Endothelial cell of umbilical vein (primary cell): Measurements from ENCODE around the gene MED15. TPM values are rescaled to one million over a fixed set of nuclear protein-coding genes. Genes with fewer than 3 reads are reported as not detected.

ENCODE experiments used
- BruUV-seq: library from RNA; stranded (reverse); fragments of 400-500 nt; replicated peaks from 2 replicates; lab custom pipeline; 2021; lab: Mats Ljungman, UMichigan
- CTCF ChIA-PET: fragments of 300-600, 350-600 bp; sonication (Branson Sonifier 250); formaldehyde crosslinking; loops from one replicate; lab custom pipeline; 2021; ENCODE audit warnings: antibody characterized with exemption, inconsistent platforms; lab: Charles Lee
- POLR2A ChIA-PET: fragments of 300-600, 350-600 bp; sonication (Branson Sonifier 250); formaldehyde crosslinking; loops from one replicate; lab custom pipeline; 2021; ENCODE audit warnings: antibody characterized with exemption, inconsistent platforms; lab: Charles Lee
- DNase-seq: peaks from one replicate; pipeline ENCODE4 v3.0.0-alpha.2; 2011; ENCODE audit warnings: low read depth, low spot score
- FAIRE-seq: peaks from 2 replicates; lab custom pipeline; 2011; peaks lifted over from hg19 to GRCh38; lab: Jason Lieb, UNC
- H2AFZ ChIP-seq: 2 replicates; pipeline ENCODE4 v1.6.0; 2012; ENCODE audit warnings: low read depth, low read length, control low read depth, inconsistent platforms
- H3K27ac ChIP-seq: 2 replicates; pipeline ENCODE4 v1.5.1; 2011; ENCODE audit warnings: low read depth, mild to moderate bottlenecking, control low read depth, low read length, moderate library complexity; ENCODE audit not compliant: insufficient read depth
- H3K27me3 ChIP-seq, 2 experiments: 2 replicates each; pipeline versions ENCODE4 v1.6.0 to v1.6.1; 2011; ENCODE audit warnings: low read length in 2 of 2, mixed read lengths in 1 of 2; ENCODE audit not compliant: control insufficient read depth in 2 of 2, insufficient read depth in 2 of 2
- H3K36me3 ChIP-seq, 2 experiments: 2 replicates in 1 of 2; 3 replicates in 1 of 2; pipeline ENCODE4 v1.5.1; 2011; ENCODE audit warnings: low read length in 2 of 2, mild to moderate bottlenecking in 1 of 2, moderate library complexity in 1 of 2; ENCODE audit not compliant: control insufficient read depth in 2 of 2, insufficient read depth in 2 of 2; ENCODE audit errors: extremely low read depth in 1 of 2
- H3K4me1 ChIP-seq: 3 replicates; pipeline ENCODE4 v1.5.1; 2011; ENCODE audit warnings: mild to moderate bottlenecking, low read length; ENCODE audit not compliant: control insufficient read depth, insufficient read depth; ENCODE audit errors: extremely low read depth
- H3K4me2 ChIP-seq: 2 replicates; pipeline ENCODE4 v1.6.1; 2011; ENCODE audit warnings: low read length, control low read depth, mixed read lengths; ENCODE audit not compliant: insufficient read depth
- H3K4me3 ChIP-seq, 3 experiments: fragments of 200-600 bp in 1 of 3; sonication (generic), shearing (Covaris generic) in 1 of 3; replicated peaks in 1 of 3; 2 replicates each; pipeline ENCODE4 v1.5.1; 2011 to 2016; ENCODE audit warnings: control low read depth in 3 of 3, low read length in 3 of 3, mild to moderate bottlenecking in 2 of 3, inconsistent platforms in 1 of 3, low read depth in 1 of 3, moderate library complexity in 1 of 3; ENCODE audit not compliant: insufficient read depth in 1 of 3
- H3K79me2 ChIP-seq: 2 replicates; pipeline ENCODE4 v1.6.0; 2012; ENCODE audit warnings: low read length, inconsistent platforms; ENCODE audit not compliant: control insufficient read depth, insufficient read depth
- H3K9ac ChIP-seq: replicated peaks from 2 replicates; pipeline ENCODE3; 2011; ENCODE audit warnings: low read length, control low read depth; ENCODE audit not compliant: insufficient read depth; ENCODE audit errors: extremely low read depth
- H3K9me1 ChIP-seq: replicated peaks from 3 replicates; pipeline ENCODE4 v1.6.0; 2011; ENCODE audit warnings: mild to moderate bottlenecking, low read length; ENCODE audit not compliant: control insufficient read depth, insufficient read depth; ENCODE audit errors: extremely low read depth
- H3K9me3 ChIP-seq: replicated peaks from 2 replicates; pipeline ENCODE4 v1.5.1; 2012; ENCODE audit warnings: low read length, inconsistent platforms; ENCODE audit not compliant: control insufficient read depth, insufficient read depth
- H4K20me1 ChIP-seq: replicated peaks from 2 replicates; pipeline ENCODE3; 2011; ENCODE audit warnings: mild to moderate bottlenecking, low read length; ENCODE audit not compliant: control insufficient read depth, insufficient read depth; ENCODE audit errors: extremely low read depth
- CTCF ChIP-seq, 2 donors: IDR thresholded peaks; 1 replicate in 1 of 2; 2 replicates in 1 of 2; pipeline ENCODE4 v1.5.1; 2011; ENCODE audit warnings: low read length in 2 of 2, mild to moderate bottlenecking in 2 of 2, moderate library complexity in 2 of 2, control low read depth in 1 of 2, inconsistent platforms in 1 of 2, low read depth in 1 of 2; ENCODE audit not compliant: insufficient read depth in 1 of 2; ENCODE audit errors: extremely low read depth in 1 of 2
- EZH2 ChIP-seq: IDR thresholded peaks from 2 replicates; pipeline ENCODE4 v1.6.1; 2012; ENCODE audit warnings: borderline replicate concordance, low read depth, mild to moderate bottlenecking, moderate library complexity, low read length, inconsistent platforms; ENCODE audit not compliant: severe bottlenecking
- FOS ChIP-seq: IDR thresholded peaks from 2 replicates; pipeline ENCODE4 v1.6.1; 2011; ENCODE audit warnings: mild to moderate bottlenecking, low read length, moderate library complexity, borderline replicate concordance; ENCODE audit not compliant: insufficient read depth
- GATA2 ChIP-seq: IDR thresholded peaks from 2 replicates; pipeline ENCODE4 v1.7.0; 2011; ENCODE audit warnings: low read depth, mild to moderate bottlenecking, moderate library complexity, mixed read lengths, low read length; ENCODE audit not compliant: insufficient read length, insufficient read depth
- JUN ChIP-seq: IDR thresholded peaks from 2 replicates; pipeline ENCODE4 v1.6.1; 2011; ENCODE audit warnings: borderline replicate concordance, low read depth; ENCODE audit not compliant: insufficient read length, insufficient read depth
- MAX ChIP-seq: IDR thresholded peaks from 2 replicates; pipeline ENCODE4 v1.6.1; 2011; ENCODE audit not compliant: insufficient read depth, insufficient read length
- MYC ChIP-seq: IDR thresholded peaks from one replicate; pipeline ENCODE4 v1.6.1; 2011; ENCODE audit warnings: mild to moderate bottlenecking, low read depth, low read length
- POLR2A ChIP-seq: IDR thresholded peaks from 2 replicates; pipeline ENCODE4 v1.6.1; 2012; ENCODE audit warnings: low read depth, mild to moderate bottlenecking, control low read depth, low read length
- POLR2AphosphoS5 ChIP-seq: IDR thresholded peaks from 2 replicates; pipeline ENCODE4 v1.6.1; 2012; ENCODE audit warnings: low read depth, mild to moderate bottlenecking, control low read depth, low read length, moderate library complexity; ENCODE audit not compliant: insufficient read depth
- dilution Hi-C: fragments of 300-500 bp; cut with MboI; formaldehyde crosslinking; loops from one replicate; pipeline ENCODE4 v1.15.0; 2019; ENCODE audit warnings: low sequenced_read_pairs; ENCODE audit not compliant: extremely low pct_ligation_motif_present
- intact Hi-C: fragments of 100-400 bp; cut with micrococcal nuclease; formaldehyde crosslinking; loops from one replicate; pipeline ENCODE4 v1.10.0; 2022
- polyA plus RNA-seq, 4 experiments: library from polyadenylated mRNA; depleted of rRNA in 3 of 4; stranded (reverse) in 3 of 4; unstranded in 1 of 4; fragments of >200 nt; gene quantifications; 2 replicates each; pipeline versions ENCODE4 v1.2.1 to v1.2.3, GENCODE V29; 2011 to 2012; ENCODE audit warnings: missing spikeins in 1 of 4
- total RNA-seq: library from RNA; stranded (reverse); gene quantifications from 2 replicates; pipeline ENCODE4 v1.2.3, GENCODE V29; 2021

MED15 gene
- total and polyA plus RNA-seq, 2 donors (not counting 3 experiments of a cell fraction or from before 2014, with no cell fraction given): 68.1 to 138 TPM

DNA sequence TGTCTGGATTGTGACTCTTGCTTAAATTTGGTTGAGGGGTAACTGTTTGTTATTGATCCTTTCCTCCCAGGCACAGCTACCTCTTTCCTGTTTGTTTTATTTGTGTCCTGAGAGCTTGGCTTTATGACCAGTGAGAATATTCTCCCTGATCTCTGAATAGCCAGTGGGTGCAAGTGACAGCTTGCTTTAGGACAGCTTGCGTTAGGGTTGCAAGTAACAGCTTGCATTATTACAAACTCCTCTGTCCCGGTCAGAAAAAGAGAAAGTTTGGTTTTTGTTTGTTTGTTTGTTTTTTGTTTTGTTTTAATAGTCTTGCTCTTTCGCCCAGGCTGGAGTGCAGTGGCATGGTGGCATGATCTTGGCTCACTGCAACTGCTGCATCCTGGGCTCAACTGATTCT lies 8.5 kb upstream of the MED15 start:
- Histone ChIP-seq H3K36me3 (no peaks in the 10 kb centered on the region), H3K79me2 (peaks cover 5% of the 10 kb centered on the region), H2AFZ (no peak overlapping the region), H3K27ac (no peak overlapping the region), H3K9ac (no peak overlapping the region), H3K4me2 (no peak overlapping the region), H4K20me1 (no peaks in the 10 kb centered on the region), H3K4me3 (no peak overlapping the region), H3K27me3 (no peaks in the 10 kb centered on the region), H3K9me1 (no peaks in the 10 kb centered on the region), H3K9me3 (no peaks in the 10 kb centered on the region), H3K4me1 (peaks cover 13% of the 10 kb centered on the region)
- ChIA-PET POLR2A (no interaction called here), CTCF (interaction anchor here (1.0 to 1.9 kb wide), 2 partner anchors 27 to 80 kb away, joined by 3 to 14 read pairs; no protein-coding TSS in a partner anchor)
- no peak for DNase-seq
- intact Hi-C loops (loop anchor here (5.0 to 10.0 kb wide), 2 partner anchors 62 to 174 kb away; partner anchors contain the start of genes DGCR6L and SCARF2), dilution Hi-C loops (no loop called here)
- BruUV-seq: no TSS peak
- no peak for FAIRE-seq
- TF ChIP-seq FOS: no peak
- no peak for TF ChIP-seq JUN
- no peak for TF ChIP-seq MYC
- no peak for TF ChIP-seq MAX
- no peak for TF ChIP-seq GATA2
- no peak for TF ChIP-seq POLR2AphosphoS5
- TF ChIP-seq CTCF (IDR thresholded peaks at IDR 0.05; ENCODE audit: extremely low read depth in 1 of 2, insufficient read depth in 1 of 2, low read depth in 1 of 2, low read length in 2 of 2): no peak
- TF ChIP-seq EZH2: no peak
- no peak for TF ChIP-seq POLR2A
